Body of pancreas (tissue), 4 donors: ENCODE measurements around the gene PSMB7.

Experiments
- CTCF ChIP-seq, 7 experiments: fragments of 450-650 bp in 4 of 7; fragments of 200-600 bp in 3 of 7; sonication (generic) in 3 of 7; IDR thresholded peaks; one replicate each; pipeline ENCODE4 v1.5.1; 2016 to 2019; ENCODE audit warnings: antibody characterized with exemption in 7 of 7
- POLR2A ChIP-seq, 3 donors: fragments of 450-650 bp; IDR thresholded peaks; one replicate each; pipeline ENCODE4 v1.6.1; 2016; ENCODE audit warnings: antibody characterized with exemption in 3 of 3, mild to moderate bottlenecking in 2 of 3

- TF ChIP-seq POLR2A (IDR thresholded peaks at IDR 0.05) (no peak), CTCF (IDR thresholded peaks at IDR 0.05) (no peak)
These were observed 15.0 kb downstream of the PSMB7 start for GRCh38 chr9:124399968-124400940.
